HepG2 (cell line): ENCODE results near the gene PTPRB.

Experiments
- ARNT2 ChIP-seq: sonication (generic); formaldehyde crosslinking; IDR thresholded peaks from 2 replicates; pipeline ENCODE4 v1.8.0; 2022; ENCODE audit warnings: mild to moderate bottlenecking, low read depth, missing genetic modification reagents, moderate library complexity
- ATF3 ChIP-seq: sonication (generic); formaldehyde crosslinking; IDR thresholded peaks from 2 replicates; pipeline ENCODE4 v1.4.0; 2020; ENCODE audit warnings: missing genetic modification reagents
- FOXO1 ChIP-seq: sonication (generic); formaldehyde crosslinking; IDR thresholded peaks from 2 replicates; pipeline ENCODE4 v1.4.0; 2020; ENCODE audit warnings: missing genetic modification reagents
- HOXD1 ChIP-seq: sonication (generic); formaldehyde crosslinking; IDR thresholded peaks from 2 replicates; pipeline ENCODE4 v1.5.0; 2020; ENCODE audit warnings: missing genetic modification reagents
- POLR2AphosphoS5 ChIP-seq: IDR thresholded peaks from 2 replicates; pipeline ENCODE4 v1.6.1; 2012; ENCODE audit warnings: low read depth, low read length
- SNAPC4 ChIP-seq: sonication (generic); formaldehyde crosslinking; IDR thresholded peaks from 2 replicates; pipeline ENCODE4 v1.4.0; 2020; ENCODE audit warnings: mild to moderate bottlenecking, missing genetic modification reagents
- TBP ChIP-seq: sonication (generic); formaldehyde crosslinking; IDR thresholded peaks from 2 replicates; pipeline ENCODE4 v1.5.0; 2020; ENCODE audit warnings: missing genetic modification reagents
- ZBTB40 ChIP-seq, 2 experiments: fragments of 450-650 bp in 1 of 2; sonication (generic) in 1 of 2; formaldehyde crosslinking in 1 of 2; IDR thresholded peaks; 2 replicates each; pipeline versions ENCODE4 v1.6.1 to v1.8.0; 2016 to 2022; ENCODE audit warnings: antibody characterized with exemption in 1 of 2, mild to moderate bottlenecking in 1 of 2, missing genetic modification reagents in 1 of 2
- ZNF891 ChIP-seq: sonication (generic); formaldehyde crosslinking; IDR thresholded peaks from 2 replicates; pipeline ENCODE4 v1.5.0; 2020; ENCODE audit warnings: mild to moderate bottlenecking, missing genetic modification reagents

GRCh38 chr12:70635755-70636154, 1.5 kb downstream of the PTPRB start:
- TF ChIP-seq ATF3 (CRISPR knock-in tag) (no peak), FOXO1 (CRISPR knock-in tag) (no peak), POLR2AphosphoS5 (no peak), ZNF891 (no peak), SNAPC4 (CRISPR knock-in tag) (no peak), ZBTB40 (IDR thresholded peaks at IDR 0.05) (no peak), ZBTB40 (CRISPR knock-in tag; IDR thresholded peaks at IDR 0.05) (no peak), ARNT2 (CRISPR knock-in tag) (no peak), TBP (CRISPR knock-in tag) (no peak), HOXD1 (no peak)
